GM19463 (cell line): ENCODE results near the gene ASPDH.
"Not testable (repeated sequence)": the region's sequence is repeated elsewhere in the genome, so short reads cannot be mapped to it uniquely, and the experiment has no call there.

ENCODE experiments used
- ATAC-seq: cut with Tn5 transposase; IDR thresholded peaks from one replicate; pipeline ENCODE4 v1.9.1; 2021; ENCODE audit warnings: mild to moderate bottlenecking, moderate library complexity; ENCODE audit not compliant: unreplicated experiment

ASPDH gene

GRCh38 chr19:50480281-50481111, 33.2 kb downstream of the ASPDH start:
- no peak for ATAC-seq

GRCh38 chr19:50479761-50480251, 33.9 kb downstream of the ASPDH start:
- ATAC-seq = no peak

DNA sequence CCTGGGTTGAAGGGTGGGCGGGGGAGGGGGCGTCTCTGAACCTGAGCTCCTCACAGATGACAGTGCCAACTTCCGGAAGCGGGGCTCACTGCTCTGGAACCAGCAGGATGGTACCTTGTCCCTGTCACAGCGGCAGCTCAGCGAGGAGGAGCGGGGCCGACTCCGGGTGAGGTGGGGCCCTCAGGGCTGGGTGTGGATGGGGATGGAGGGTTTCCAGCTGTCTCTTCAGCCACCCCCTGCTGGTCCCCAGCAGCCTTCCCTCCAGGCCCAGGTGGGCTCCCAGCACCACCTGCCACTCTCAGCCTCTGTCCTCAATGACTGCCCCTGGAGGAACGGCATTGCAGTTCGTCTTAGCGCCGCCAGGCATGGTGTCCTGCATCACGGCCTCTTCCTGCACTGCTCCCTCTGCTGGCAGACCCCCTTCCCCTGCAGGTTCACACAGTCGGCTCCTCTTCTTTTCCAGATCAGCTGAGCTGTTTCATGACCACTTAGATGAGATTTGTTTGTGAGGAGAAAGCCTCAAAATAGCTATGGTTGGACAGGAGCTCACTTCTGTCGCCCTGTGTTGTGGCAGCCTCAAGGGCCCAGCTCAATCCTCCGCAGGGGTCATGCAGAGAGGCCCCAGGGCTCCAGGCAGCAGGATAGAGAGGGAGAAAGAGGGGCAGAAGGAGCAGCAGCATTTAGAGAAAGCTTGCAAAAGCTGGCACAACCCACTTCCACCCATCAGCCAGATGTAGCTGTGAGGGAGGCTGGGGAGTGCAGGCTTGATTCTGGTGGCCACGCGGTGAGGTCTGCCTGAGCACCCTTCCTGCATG, 34.6 kb downstream of the ASPDH start:
- ATAC-seq = no peak

DNA sequence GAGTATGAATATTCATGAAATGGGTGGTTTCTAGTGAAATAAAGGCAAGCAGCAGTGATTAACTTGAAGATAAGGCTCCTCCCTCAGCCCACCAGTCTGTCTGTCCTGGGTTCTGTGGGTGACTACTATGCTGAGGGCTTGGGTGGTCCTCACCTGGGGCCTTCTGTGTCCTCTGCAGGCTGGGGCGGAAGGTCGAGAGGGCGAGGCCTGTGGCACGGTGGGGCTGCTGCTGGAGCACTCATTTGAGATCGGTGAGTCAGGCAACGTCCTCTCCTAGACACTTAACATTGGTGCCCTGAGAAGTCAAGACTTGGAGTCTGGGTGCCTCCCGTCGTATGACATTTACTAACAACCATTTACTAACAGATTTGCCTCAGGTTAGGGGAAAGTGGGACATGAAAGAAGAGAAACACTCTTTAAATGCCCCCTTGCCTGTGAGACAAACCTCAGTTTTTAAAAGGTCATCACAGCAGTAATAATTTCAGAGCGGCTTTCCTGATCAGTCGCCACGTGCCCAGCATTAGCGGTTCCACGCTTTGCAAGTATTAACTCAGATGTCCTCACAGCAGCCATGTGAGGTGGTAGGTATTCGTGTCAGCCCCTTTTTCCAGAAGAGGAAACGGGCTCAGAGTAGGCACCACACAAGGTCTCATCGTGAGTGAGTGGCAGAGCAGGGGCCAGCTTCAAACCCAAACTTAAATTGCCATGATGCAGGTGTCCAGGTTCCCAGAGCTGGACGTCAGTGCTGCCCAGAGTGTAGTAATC, 35.8 kb downstream of the ASPDH start:
- ATAC-seq = no peak

DNA sequence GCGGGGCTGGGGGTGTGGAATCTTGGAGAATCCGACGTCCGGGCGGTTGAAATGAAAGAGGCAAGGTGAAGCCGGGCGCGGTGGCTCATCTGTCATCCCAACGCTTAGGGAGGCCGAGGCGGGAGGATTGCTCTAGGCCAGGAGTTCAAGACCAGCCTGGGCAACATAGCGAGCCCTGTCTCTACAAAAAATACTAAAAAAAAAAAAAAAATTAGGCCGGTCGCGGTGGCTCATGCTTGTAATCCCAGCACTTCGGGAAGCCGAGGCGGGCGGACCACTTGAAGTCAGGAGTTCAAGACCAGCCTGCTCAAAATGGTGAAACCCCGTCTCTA, 36.8 kb downstream of the ASPDH start:
- ATAC-seq = no peak

DNA sequence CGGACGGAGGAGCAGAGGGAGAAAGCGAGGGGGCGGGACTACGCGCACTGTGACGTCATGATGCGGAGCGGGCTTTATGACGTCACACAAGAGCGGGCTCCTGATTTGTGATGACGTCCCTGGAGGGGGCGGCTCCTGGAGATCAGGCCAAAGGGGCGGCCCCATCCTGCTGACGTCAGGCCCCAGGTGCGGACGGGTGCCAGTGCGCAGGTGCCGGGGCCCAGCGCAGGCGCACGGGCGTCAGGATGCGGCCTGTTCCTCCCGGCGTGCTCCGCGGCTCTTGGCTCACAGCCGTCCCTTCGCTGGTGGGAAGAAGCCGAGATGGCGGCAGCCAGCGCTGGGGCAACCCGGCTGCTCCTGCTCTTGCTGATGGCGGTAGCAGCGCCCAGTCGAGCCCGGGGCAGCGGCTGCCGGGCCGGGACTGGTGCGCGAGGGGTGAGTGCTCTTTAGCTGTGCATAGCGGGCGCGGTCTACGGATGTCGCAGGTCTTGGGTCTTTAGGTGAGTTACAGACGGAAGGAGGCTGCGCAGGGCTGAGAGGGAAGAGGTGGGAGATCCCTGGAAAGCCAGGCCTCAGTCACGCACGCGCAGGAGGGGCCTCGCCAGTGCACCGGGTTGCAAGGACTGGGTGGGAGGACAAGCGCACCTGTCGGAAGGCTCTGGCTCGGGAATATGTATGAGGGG, 37.3 kb downstream of the ASPDH start, which contains the start of the genes EMC10 and GARIN5A:
EMC10 (plus strand) TSS at position 284 of the 683 bp plus-strand sequence; CDS start at position 322, 38 bp downstream.
GARIN5A (minus strand) TSS at position 625 of the 683 bp plus-strand sequence; CDS start at position 165, 460 bp downstream.
- ATAC-seq = peak; percentile 86

- no peak for ATAC-seq
Observed at GRCh38 chr19:50475736-50476223, 37.9 kb downstream of the ASPDH start.

DNA sequence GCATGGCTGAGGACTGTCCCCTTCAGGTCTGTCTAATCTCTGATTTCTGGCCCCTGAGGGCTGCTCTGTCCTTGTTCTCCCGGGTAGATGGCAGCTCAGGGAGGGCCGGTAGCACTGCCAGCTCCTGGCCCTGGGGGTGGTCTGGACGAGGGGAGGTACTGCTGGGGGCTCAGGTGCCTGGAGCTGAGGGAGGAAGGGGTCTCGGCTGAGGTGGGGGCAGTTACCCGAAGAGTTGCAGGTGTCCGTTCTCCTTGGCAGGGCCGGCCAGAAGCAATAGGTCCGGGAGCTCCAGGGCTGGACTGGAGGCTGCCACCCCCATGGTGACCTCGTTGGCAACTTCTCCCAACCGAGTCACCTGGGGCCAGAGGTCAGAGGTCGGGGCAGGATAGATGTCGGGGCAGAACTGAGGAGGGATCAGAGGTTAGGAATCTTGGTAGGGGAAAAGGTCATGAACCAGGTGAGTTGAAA, 38.6 kb downstream of the ASPDH start:
- ATAC-seq = no peak

GRCh38 chr19:50473336-50473735, 40.4 kb downstream of the ASPDH start:
- ATAC-seq = not testable (repeated sequence)

DNA sequence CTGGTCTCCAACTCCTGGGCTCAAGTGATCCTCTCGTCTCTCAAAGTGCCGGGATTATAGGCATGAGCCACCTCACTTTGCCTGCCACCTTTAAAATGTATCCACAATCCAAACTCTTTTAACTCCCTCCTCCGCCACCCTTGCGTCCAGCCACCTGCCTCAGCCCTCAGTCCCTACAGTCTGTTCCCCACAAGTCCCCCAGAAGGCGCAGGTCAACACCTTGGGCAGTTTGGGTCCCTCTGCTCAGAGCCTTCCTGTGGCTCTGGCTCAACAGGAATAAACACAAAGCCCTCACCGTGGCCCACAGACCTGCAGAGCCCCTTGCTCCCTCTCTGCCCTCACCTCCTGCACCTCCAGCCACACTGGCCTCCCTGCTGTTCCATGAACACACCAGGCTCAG, 44.9 kb downstream of the ASPDH start:
- no peak for ATAC-seq

DNA sequence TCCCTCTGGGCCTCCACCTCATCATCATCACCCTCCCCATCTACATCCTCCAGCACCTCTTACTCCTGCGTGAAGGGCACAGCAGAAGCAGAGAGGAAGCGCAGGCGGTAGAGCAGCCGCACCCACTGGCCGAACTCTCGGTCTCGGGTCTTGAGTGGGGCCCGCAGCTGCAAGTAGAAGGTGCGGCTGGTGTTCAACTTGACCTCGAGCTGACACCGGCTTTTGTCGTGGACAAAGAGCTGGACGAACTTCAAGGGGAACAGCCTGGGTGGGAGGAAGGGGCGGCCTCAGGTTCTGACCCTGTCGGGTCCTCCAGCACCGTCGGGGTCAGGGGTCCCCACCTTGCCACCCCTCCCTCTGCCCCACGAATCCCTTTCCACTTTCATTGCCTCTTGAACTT, 46.1 kb downstream of the ASPDH start:
- no peak for ATAC-seq

- ATAC-seq = no peak
Observed at GRCh38 chr19:50466706-50467039, 47.0 kb downstream of the ASPDH start.

- no peak for ATAC-seq
Observed at GRCh38 chr19:50465986-50466705, 47.6 kb downstream of the ASPDH start.

GRCh38 chr19:50465000-50465399, 48.7 kb downstream of the ASPDH start:
- ATAC-seq = no peak

DNA sequence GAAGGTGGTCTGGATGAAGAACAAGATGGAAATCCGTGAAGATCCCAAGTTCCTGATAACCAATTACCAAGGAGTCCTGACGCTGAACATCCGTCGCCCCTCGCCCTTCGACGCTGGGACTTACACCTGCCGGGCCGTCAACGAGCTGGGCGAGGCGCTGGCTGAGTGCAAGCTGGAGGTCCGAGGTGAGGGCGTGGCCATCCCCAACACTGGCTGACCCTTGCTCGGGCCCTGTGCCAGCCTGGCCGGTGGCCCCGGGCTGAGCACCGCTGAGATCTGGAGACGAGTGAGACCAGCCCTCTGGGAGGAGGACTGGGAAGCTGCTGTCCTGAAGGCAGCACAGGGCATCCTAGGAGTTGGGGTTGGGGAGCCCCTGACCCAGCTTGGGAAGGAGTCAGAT, 49.4 kb downstream of the ASPDH start:
- no peak for ATAC-seq

DNA sequence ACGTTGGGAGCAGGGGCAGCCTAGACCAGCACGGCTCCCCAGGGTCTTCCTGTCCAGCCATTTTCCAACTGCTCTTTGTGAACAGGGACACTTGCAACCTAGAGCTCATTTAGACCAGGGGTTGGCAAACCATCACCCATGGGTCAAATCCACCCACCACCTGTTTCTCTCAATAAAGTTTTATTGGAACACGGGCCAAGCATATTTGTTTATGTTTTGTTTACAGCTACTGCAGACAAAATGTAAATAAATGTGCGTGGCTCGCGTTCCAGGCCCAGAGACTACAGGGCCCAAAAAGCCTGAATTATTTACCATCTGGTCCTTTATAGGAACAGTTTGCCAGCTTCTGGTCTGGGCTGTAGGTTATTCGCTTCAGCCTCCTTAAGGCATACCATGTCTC, 50.7 kb downstream of the ASPDH start:
- ATAC-seq = no peak
